GM18499 (cell line): ENCODE measurements around the gene E2F7.
A peak's percentile ranks its signal among the peaks of the same experiment; 100 is the strongest.

ENCODE experiments used
- ATAC-seq: cut with Tn5 transposase; IDR thresholded peaks from one replicate; pipeline ENCODE4 v1.9.1; 2021; ENCODE audit warnings: moderate number of reproducible peaks; ENCODE audit not compliant: insufficient read depth, unreplicated experiment

The E2F7 gene

DNA sequence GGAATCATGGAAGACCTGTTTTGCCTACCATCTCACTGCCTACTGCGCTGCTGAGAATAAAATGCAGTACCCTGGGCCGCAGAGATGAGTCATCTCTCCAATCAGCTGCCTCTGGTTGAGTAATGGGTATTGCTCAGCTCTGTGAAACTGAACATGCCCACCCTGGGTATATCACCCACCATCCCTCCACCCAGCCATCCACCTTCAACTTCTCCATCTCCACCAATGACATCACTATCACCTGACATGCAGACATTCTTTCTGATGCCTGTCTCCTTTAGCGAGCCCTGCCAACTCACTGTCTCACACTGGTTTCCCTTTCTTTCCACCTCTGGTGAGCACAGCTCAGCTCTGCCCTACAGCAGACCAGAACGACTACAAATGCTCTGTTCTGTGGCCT lies 33.6 kb downstream of the E2F7 start:
- ATAC-seq, result no peak

DNA sequence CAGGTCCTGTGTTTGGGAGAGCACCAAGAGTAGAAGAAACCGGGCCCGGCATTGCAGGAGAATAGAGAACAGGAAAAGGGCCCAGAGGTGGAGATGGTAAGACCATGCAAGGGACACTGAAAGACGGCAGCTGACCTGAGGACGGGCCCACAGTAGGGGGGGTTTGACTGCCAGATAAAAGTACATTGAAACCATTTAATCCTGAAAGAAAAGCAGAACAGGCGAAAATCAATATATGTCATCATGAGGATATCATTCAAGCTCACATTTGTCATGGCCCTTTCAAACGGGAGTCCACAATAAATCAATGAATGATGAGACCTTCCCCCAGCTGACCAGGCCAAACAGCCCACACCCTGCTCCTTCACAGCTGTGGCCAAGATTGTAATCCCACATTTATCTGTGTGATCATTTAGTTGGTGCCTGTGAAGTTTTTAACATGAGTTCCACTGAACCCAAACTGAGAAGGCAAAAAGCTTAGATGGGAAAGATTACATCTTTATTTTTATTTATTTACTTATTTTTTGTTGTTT lies 39.5 kb downstream of the E2F7 start:
- ATAC-seq, result no peak

DNA sequence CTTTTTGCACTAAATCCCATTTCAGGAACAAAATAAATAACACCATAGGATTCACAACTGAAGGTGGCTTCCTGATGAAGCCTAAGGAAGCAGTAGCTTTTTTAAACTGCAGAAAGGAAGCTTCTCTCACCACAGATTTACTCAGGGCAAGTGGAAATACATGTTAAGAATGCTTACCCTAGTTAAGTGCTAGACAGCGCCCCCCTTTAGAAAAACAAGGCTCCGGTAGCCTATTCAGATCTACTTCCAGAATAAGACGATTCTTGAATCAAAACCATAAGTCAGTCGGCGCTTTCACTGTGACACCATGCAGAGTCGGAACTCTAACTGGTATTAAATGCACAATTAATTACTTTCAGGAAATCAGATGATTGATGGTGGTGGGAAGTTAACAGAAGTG lies 41.9 kb downstream of the E2F7 start:
- no peak for ATAC-seq

DNA sequence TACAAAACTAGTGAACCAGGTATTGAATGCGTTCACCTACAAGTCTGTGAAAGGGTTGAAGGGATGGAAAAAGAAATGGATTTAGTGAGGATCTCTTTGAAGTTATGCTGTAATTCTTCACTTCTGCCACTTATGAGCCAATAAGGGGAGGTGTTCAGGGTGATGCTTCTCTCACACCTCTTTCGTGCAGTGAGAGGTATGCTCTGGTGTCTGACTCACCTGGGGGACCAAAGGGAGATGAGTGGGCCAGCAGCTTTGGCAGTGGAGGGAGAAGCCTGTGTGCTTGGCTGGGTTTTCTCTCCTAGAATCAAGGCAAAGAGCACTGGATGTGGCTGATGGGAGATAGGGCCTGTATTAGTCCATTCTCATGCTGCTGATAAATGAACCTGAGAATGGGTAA lies 45.4 kb downstream of the E2F7 start:
- ATAC-seq, result no peak

DNA sequence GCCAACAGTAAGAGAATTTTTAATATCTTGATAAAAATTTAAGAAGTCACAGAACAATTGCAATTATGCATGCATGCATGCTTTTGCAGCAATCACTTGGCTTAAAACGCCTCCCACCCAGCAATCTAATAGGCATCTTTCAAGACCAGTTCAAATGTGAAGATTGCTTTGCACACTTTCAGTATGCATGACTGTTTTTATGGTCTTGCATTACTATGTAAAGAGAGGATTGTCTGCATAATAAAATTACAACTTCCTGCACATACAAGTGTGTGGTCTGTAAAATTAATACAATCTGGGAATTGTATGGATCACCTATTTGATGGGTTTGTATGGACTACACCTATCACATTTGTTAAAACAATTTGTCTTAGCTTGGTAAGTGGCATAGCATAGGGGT lies 48.8 kb downstream of the E2F7 start:
- ATAC-seq, result no peak

DNA sequence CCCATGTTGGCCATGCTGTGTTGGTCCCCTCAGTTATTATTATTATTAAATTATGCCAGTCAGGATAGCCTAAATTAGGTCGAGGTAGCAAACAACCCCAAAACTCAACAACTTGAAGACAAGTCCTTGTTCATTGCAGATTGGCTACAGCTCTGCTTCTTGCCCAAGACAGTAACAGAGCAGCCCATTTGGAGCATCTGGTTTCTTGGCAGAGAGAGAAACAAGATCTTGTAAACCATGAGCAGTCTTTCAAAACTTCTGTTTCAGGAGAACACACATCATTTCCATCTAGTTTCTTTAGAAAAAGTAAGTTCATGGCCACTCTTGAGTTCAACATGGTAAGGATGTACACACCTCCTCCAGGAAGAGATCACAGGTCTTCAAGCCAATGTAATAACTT lies 52.3 kb downstream of the E2F7 start:
- no peak for ATAC-seq

DNA sequence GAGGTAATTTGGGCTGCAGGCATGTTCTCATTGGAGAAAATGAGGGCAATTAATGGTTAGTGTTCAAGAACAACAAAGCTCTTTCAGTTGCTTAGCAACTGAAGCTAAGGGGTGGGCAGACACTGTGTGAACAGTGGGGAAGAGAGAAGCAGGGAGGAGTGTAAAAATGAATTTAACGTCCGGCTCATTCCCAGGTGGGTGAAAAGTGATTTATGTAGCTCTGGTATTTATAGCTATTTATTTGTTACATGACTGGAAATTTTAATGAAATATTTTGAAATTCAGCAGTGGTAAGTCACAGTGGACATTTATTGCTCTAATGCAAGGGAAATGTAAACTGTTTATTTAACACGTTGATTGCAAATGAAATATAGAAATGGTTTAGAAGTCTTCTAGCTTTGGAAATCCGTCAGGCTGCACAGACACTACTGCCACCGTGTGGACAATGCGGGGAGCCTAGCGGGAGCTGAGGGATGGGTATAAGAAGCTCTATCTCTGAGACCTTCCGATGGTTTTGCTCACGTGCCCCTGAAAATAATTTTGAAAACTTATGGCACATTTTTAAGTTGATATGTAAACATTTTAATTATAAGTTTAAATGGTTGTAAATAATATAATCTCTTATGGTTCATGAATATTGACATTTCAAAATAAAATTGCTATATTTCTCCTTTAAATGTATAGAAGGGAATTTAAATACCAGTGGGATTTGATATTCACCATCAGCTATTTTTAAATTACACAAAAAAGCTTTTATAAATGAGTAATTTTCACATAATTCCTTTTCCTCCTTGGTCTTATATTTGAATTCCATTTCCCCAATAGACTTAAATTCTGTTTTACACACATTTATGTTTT lies 54.4 kb downstream of the E2F7 start:
- peak; percentile 69 for ATAC-seq

DNA sequence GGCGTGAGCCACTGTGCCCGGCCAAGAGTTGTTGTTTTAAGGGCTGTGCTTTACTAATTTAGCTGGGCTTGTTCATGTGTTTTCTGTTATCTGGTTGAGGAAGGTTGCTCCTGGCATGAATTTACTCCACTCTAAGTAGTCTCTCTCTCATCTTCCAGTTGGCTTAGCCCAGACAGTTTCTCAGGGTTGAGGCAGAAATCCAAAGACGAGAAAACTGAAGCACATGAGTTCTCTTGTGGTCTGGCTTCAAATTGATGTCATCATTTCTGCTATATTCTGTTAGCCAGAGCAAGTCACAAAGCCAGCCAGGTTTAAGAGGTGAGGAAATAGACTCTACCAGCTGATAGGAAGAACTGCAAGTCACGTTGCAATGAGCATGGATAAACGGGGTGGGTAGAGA lies 57.9 kb downstream of the E2F7 start:
- no peak for ATAC-seq

DNA sequence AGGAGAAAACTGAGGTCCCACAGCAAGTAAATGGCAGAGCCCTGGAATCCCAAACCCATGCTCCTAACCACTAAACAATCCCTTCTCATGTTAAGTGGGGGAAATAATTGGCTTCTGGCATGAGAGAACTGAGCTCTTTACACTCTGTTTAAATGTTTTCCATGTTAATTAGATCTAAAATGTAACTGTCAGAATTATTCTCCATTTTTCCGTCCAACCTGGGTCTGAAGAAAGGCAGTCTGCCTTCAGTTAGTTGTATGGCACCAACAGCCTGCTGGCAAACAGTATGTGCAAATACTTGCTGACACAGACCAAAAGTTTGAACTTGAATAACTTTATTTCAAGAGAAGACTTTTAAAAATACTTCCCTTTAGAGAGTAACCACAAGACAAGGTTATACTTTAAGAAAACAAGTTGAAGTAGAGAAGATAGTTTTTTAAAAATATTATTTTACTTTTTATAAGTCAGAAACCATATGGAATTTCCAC lies 59.7 kb downstream of the E2F7 start:
- ATAC-seq, result no peak

DNA sequence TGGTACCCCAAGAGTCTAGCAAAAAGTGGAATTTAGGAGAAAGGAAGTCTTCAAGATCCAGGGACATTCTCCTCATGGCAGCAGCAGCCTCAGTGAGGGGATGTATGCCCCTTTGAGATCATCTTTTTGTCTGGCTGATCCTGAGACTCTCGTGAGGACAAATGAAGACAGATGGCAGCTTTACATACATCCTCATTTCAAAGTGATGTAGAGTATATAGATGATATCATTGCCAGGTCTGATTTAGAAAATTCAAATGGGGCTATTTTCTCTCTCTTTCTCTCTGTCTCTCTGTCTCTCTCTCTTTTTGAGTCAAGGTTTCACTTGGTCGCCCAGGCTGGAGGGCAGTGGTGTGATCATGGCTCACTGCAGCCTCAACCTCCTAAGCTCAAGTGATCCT lies 61.5 kb downstream of the E2F7 start:
- ATAC-seq, result no peak

DNA sequence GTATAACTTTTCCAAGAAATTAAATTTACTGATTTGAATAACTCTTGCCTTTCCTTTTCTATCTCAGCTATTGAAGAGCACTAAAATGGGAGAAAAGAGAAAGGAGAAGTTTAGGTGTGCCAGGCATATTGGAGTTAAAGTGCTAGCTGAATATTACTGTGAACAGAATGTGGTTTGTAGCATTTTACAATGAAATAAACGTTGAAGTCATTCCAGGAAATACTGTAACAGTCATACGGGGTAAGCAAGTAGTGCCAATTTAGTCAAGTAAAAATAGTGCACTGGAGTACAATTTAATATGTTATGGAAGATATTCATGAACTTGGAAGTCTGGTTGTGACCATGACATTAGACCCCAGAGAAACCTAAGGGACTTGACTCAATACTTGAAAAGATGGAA lies 62.1 kb downstream of the E2F7 start:
- ATAC-seq, result no peak

DNA sequence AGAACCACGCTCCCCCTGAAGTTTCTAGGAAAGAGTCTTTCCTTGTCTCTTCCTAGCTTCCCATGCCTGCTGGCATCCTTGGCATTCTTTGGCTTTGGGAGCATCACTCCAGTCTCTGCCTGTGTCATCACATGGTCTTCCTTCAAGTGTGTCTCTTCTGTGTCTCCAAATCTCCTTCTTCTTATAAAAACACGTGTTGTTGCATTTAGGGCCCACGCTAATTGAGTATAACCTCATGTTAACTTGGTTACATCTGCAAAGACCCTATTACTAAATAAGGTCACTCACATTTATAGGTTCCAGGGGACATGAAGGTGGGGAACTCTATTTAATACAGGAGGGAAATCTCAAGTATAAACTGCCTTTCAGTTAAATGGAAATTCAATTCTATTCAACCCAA lies 63.0 kb downstream of the E2F7 start:
- ATAC-seq, result no peak

DNA sequence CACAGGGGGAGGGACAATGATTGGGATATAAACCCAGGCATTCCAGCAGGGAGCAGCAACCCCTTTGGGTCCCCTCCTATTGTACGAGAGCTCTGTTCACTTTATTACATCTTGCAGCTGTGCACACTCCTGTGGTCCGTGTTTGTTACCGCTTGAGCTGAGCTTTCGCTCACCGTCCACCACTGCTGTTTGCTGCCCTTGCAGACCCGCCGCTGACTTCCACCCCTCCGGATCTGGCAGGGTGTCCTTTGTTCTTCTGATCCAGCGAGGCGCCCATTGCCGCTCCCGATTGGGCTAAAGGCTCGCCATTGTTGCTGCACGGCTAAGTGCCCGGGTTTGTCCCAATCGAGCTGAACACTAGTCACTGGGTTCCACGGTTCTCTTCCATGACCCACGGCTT lies 64.1 kb downstream of the E2F7 start:
- no peak for ATAC-seq

DNA sequence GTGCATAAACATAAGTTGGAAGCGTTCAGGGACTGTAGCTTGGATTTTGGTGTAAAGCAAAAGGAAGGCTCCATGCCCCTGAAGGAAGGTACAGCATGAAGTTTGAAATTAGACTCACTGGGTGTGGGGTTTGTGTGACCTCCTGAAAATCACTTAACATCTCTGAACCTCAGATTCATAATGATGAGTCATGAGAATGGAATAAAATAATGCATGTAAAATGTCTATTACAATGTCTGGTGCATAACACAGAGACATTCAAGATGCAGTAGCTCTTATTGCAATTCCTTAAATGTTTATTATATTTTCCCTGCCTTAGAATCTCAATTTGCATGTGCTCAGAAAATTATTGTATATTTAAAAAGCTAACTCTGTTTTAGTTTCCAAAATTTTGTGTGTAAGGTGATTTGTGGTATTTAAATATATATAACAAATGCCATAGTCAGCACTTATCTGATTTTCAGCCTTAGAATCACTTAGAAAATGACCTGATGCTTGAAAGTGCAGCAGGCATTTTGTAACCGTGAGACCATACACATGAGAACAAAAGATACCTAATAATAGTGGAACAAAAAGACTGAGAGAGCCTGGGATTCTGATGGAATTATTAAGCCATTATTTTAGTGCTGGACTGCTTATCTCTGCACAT lies 66.3 kb downstream of the E2F7 start:
- no peak for ATAC-seq

DNA sequence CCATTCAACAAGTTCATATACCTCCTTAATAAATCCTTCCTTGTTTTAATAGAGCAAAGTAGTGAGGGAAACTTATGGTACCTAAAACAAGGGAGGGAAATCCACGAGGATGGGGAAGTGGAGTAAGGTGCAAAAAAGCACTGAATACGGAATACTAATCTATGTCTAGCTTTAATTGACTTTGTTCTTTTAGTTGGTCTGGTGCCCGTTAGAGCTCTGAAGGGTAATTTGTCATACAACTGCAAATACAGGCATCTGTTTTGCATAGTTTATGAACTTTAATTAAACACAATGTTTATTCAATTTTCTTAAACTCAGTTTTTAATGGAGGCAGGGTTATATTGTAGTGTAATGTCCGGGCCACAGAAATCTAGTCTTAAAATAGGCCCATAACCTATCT lies 67.0 kb downstream of the E2F7 start:
- no peak for ATAC-seq

DNA sequence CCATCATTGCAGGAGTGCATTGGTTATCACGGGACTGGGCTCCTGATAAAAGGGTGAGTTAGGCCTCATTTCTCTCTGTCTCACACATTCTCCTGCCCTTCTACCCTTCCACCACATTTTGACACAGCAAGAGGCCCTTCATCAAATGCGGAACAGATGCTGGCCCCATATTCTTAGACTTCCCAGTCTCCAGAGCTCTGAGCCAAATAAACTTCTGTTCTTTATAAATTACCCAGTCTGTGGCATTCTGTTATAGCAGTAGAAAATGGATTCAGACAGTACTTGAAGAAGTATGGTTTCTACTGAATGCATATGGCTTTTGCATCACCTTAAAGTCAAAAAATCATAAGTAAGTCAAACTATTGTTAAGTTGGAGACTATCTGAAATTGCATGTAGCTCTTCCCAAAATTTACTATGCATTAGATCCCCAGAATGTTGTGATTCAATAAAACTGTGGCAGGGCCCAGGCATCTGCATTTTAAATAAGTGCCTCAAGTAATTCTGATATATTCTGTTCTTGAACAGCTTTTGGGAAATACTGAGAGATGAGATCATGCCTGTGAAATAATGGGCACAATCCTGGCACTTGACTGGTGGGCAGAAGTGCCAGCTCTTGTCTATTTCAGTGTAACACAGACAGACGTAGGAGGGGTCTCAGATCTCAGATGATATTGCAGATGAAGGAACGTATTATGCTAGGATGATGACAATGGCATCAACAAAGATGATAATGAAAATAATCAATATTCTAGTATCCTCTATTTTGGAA lies 68.2 kb downstream of the E2F7 start:
- ATAC-seq, result no peak

DNA sequence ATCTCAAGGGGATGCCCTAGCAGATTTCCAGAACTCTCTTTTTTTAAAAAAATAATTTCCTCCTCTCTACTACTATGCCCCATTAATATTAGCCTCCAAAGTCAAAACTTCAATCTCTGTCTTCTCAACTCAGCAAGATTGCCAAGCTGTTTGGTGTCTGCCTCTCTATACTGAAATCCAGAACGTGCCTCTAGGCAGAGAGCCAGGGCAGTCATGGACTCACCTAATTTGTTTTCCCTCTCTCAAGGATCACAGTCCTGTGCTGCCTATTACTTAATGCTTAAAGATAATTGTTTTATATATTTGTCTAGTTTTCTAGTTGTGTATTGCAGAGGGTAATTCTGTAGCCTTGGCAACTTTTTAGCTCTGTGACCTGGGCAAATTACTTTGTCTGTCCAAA lies 74.7 kb downstream of the E2F7 start:
- ATAC-seq, result no peak

DNA sequence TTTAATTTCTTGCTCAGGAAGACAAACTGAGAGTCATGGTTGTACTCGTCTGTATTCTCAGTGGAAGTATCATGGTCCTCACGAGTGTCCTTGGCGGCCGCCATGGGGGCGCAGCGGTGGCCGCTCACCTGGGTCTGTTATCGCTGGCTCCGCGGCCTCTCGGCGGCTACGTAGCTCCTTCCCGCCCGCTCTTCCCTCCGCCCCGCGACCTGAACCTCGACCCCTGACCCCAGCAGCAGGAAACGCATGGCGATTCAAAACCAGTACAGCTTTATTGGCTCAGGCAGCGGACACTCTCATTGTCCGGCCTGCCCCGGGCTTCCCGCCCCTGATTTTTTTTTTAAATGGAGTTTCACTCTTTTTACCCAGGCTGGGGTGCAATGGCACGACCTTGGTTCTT lies 80.8 kb downstream of the E2F7 start:
- no peak for ATAC-seq

DNA sequence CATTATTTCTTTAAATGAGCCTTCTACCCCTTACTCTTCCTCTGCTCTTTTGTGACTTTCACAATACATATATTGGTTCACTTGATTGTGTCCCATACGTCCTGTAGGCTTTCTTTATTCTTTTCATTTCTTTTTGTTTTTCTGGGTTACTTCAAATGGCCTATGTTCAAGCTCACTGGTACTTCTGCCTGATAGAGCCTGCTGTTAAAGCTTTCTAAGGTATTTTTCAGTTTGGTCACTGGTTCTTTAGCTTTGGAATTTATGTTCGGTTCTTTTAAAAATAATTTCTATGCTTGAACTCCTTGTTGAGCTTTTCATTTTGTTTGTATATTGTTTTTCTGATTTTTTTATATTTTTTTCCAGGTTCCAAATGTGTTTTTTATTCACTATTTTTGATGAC lies 81.9 kb downstream of the E2F7 start:
- ATAC-seq, result no peak

DNA sequence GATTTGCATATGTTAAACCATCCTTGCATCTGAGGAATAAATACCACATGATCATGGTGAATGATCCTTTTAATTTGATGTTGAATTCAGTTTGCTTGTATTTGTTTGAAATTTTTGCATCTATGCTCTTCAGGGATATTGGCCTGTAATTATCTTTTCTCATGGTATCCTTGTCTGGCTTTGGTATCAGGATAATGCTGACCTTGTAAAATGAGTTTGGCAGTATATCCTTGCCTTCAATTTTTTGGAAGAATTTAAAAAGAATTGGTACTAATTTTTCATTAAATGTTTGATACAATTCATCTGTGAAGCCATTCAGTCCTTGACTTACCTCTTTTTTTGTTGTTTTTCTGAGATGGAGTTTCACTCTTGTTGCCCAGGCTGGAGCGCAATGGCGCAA lies 85.2 kb downstream of the E2F7 start:
- ATAC-seq, result no peak
